GM12878 (cell line): ENCODE measurements around the gene OR2B2. TPM values are rescaled to one million over a fixed set of nuclear protein-coding genes. Genes with fewer than 3 reads are reported as not detected.

Experiments
- ASH2L ChIP-seq: fragments of 300-600, 200-600 bp; sonication (generic); IDR thresholded peaks from 2 replicates; pipeline ENCODE4 v1.6.1; 2017; ENCODE audit warnings: low read depth, mild to moderate bottlenecking, borderline replicate concordance
- ATF2 ChIP-seq: IDR thresholded peaks from 2 replicates; pipeline ENCODE4 v1.6.1; 2012; ENCODE audit warnings: low read length, inconsistent platforms
- CHD4 ChIP-seq: fragments of 200-600 bp; sonication (generic); IDR thresholded peaks from 2 replicates; pipeline ENCODE4 v1.6.1; 2016; ENCODE audit warnings: mild to moderate bottlenecking
- E2F8 ChIP-seq: fragments of 450-650 bp; IDR thresholded peaks from 2 replicates; pipeline ENCODE4 v1.6.1; 2018; ENCODE audit warnings: mild to moderate bottlenecking, low read depth, moderate library complexity; ENCODE audit not compliant: partially characterized antibody
- EP300 ChIP-seq, 2 experiments: fragments of 150-350 bp in 1 of 2; IDR thresholded peaks; 2 replicates each; pipeline ENCODE4 v1.6.1; 2011 to 2012; ENCODE audit warnings: low read depth in 2 of 2, low read length in 2 of 2, borderline replicate concordance in 1 of 2, improper control_type of control experiment in 1 of 2, inconsistent platforms in 1 of 2; ENCODE audit not compliant: control insufficient read depth in 1 of 2
- FOXM1 ChIP-seq: IDR thresholded peaks from 2 replicates; pipeline ENCODE4 v1.6.1; 2012; ENCODE audit warnings: low read depth, mild to moderate bottlenecking, inconsistent platforms, low read length, moderate library complexity
- GATAD2B ChIP-seq: fragments of 450-650 bp; conservative IDR thresholded peaks from 2 replicates; pipeline ENCODE4 v1.6.1; 2017; ENCODE audit warnings: low read depth, mild to moderate bottlenecking, moderate library complexity
- HDAC2 ChIP-seq: fragments of 200-600 bp; sonication (generic); IDR thresholded peaks from 2 replicates; pipeline ENCODE4 v1.6.1; 2017
- IRF5 ChIP-seq: fragments of 450-650 bp; IDR thresholded peaks from 2 replicates; pipeline ENCODE4 v1.6.1; 2017; ENCODE audit warnings: borderline replicate concordance
- NR2C2 ChIP-seq: IDR thresholded peaks from 2 replicates; pipeline ENCODE4 v1.6.1; 2011; ENCODE audit warnings: borderline replicate concordance, low read depth; ENCODE audit not compliant: control insufficient read depth, insufficient read length
- PAX5 ChIP-seq: IDR thresholded peaks from 2 replicates; pipeline ENCODE4 v1.6.1; 2011; ENCODE audit warnings: low read depth, low read length, borderline replicate concordance
- POU2F2 ChIP-seq: IDR thresholded peaks from 3 replicates; pipeline ENCODE4 v1.6.1; 2011; ENCODE audit warnings: low read depth, mild to moderate bottlenecking, low read length, borderline replicate concordance
- SMC3 ChIP-seq: IDR thresholded peaks from 2 replicates; pipeline ENCODE4 v1.6.1; 2011; ENCODE audit warnings: low read length, improper control_type of control experiment, borderline replicate concordance
- SP1 ChIP-seq: IDR thresholded peaks from one replicate; pipeline ENCODE4 v1.6.1; 2011; ENCODE audit warnings: low read depth, low read length
- SREBF1 ChIP-seq: IDR thresholded peaks from 2 replicates; pipeline ENCODE4 v1.6.1; 2012; ENCODE audit warnings: mild to moderate bottlenecking, low read length
- SREBF2 ChIP-seq: IDR thresholded peaks from 2 replicates; pipeline ENCODE4 v1.6.1; 2012; ENCODE audit warnings: mild to moderate bottlenecking, low read length
- TCF12 ChIP-seq: IDR thresholded peaks from 2 replicates; pipeline ENCODE4 v1.6.1; 2011; ENCODE audit warnings: low read depth, mild to moderate bottlenecking, low read length
- ZBTB4 ChIP-seq: fragments of 450-650 bp; formaldehyde crosslinking; IDR thresholded peaks from 2 replicates; pipeline ENCODE4 v1.4.0; 2022; ENCODE audit warnings: mild to moderate bottlenecking, moderate library complexity
- ZNF687 ChIP-seq: fragments of 450-650 bp; IDR thresholded peaks from 2 replicates; pipeline ENCODE4 v1.6.1; 2017; ENCODE audit warnings: mild to moderate bottlenecking, moderate library complexity
- polyA plus RNA-seq, 11 experiments: library from polyadenylated mRNA; depleted of rRNA in 4 of 11; unstranded in 6 of 11; stranded (reverse) in 5 of 11; fragments of >200 nt; fragmentation: Nextera tagmentation in 4 of 11; fragmentation: Illumina TruSeq in 1 of 11; extraction: Ambion mirVana in 4 of 11; extraction: Trizol in 1 of 11; gene quantifications; 1 replicate in 1 of 11; 2 replicates in 10 of 11; pipeline versions ENCODE4 v1.2.1 to v1.2.3, GENCODE V29; 2011 to 2016; ENCODE audit warnings: inconsistent platforms in 2 of 11, missing spikeins in 2 of 11, low read depth in 1 of 11
- total RNA-seq, 4 experiments: library from RNA; depleted of rRNA in 3 of 4; stranded (reverse); fragments of >200 nt in 3 of 4; fragmentation: Illumina TruSeq in 1 of 4; extraction: Trizol in 1 of 4; gene quantifications; 2 replicates each; pipeline versions ENCODE4 v1.2.1 to v1.2.3, GENCODE V29; 2013 to 2021

Gene OR2B2
- total and polyA plus RNA-seq, 10 of the 15 experiments (the other 5 are each of a cell fraction or from before 2014, with no cell fraction given), result not detected

GRCh38 chr6:27872642-27873020, 39.6 kb downstream of the OR2B2 start (continued):
- no peak for TF ChIP-seq EP300 (IDR thresholded peaks at IDR 0.05; ENCODE audit: borderline replicate concordance in 1 of 2, control insufficient read depth in 1 of 2, low read depth in 2 of 2, low read length in 2 of 2)
- no peak for TF ChIP-seq SMC3
- TF ChIP-seq E2F8, result no peak
- TF ChIP-seq CHD4, result no peak
- TF ChIP-seq GATAD2B, result no peak
- no peak for TF ChIP-seq TCF12
- no peak for TF ChIP-seq SP1
- no peak for TF ChIP-seq ZNF687
- no peak for TF ChIP-seq SREBF1
- TF ChIP-seq FOXM1, result no peak
- TF ChIP-seq POU2F2, result no peak
- 0 out of 2 replicates have a peak, but pooled peaks have one; percentile 15 for TF ChIP-seq PAX5
- TF ChIP-seq ZBTB4 (CRISPR knock-in tag), result no peak
- no peak for TF ChIP-seq ASH2L
- TF ChIP-seq ATF2, result peak; percentile 21; the same call in 1 of the 2 replicates
- TF ChIP-seq IRF5, result no peak
- TF ChIP-seq SREBF2, result no peak
- no peak for TF ChIP-seq HDAC2
- no peak for TF ChIP-seq NR2C2
